Suppressor macrophage treated with lipopolysaccharide for 4 hours (primary cell): ENCODE results near the gene CEP72.

Experiments
- DNase-seq: peaks from one replicate; pipeline ENCODE4 v3.0.0-alpha.2; 2020

CEP72 gene

GRCh38 chr5:640461-641330, 28.6 kb downstream of the CEP72 start:
- no peak for DNase-seq

DNA sequence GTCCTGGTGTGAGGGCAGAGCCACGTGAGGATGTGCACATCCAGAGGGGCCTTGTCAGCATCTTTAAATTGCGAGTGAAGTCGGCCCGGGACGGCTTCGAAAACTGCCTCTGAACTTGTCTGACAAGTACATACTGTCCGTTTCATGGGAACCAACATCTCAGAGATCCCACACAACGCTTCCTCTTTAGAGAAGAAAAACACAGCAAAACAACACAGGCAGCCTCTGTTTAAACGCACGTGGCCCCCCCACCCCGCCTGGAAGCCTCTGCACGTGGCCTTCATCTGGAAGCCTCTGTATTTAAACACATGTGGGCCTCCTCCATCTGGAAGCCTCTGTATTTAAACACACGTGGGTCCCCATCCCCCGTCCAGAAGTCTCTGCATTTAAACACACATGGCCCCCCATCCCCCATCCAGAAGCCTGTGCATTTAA, 29.2 kb downstream of the CEP72 start:
- no peak for DNase-seq

DNA sequence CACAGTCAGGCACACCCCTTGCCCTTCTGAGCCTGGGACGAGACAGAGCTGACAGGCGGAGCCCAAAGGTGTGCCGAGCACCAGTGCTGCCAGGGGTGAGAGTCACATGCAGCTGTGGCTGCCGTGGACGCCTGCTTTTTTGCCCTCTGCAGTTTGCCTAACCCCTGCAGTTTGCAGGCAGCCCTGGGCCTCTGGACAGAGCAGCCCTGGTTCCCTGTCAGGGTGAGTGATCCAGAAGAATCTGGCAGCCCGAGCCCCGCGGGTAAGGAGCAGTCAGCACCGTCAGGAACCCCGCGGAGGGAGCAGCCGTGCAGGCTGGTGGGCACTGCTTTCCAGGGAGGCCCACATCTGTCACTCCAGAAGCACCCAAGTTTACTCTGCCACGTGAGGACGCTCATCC, 30.3 kb downstream of the CEP72 start:
- DNase-seq, result no peak

GRCh38 chr5:643351-643801, 31.2 kb downstream of the CEP72 start:
- DNase-seq, result no peak

DNA sequence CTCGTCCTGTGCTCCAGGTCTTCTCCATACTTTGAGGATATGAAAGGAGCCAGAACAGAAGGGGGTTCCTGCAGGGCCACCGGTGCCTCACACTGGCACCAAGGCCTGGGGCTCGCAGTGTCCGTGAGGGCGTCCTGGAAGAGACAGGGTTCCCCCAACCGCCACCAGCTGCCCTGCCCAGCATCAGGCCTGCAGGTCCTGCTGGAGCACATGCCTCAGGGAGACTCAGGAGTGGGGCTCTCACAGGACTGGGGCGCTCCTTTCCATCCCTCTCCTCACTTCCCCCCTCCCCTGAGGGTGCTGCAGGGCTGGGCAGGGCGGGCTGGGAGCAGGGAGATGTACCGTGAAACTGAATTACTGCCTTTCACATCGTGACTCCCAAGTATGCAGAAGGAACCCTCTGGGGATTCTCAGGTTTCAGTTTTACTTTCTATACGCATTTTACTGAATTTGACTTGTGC, 31.7 kb downstream of the CEP72 start:
- peak; percentile 3 for DNase-seq

DNA sequence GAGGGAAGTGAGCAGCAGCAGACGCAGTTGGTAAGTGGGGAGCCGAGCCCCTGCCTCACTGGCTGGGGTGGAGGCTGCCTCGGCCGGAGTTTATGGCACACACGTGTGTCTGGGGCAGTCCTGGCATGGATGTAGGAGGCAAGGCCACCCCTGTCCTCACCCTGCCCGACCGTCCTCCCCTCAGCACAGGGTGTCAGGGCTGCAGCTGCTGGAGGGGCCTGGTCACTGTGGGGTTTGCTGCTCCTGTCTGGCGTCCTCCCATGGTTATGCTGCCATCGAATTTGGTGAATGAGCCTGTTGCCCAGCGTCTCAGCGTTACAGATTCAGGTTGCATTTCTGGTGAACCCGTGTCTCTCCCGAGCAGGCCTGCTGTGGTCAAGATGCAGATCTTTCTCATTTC, 32.4 kb downstream of the CEP72 start:
- DNase-seq, result no peak

- no peak for DNase-seq
These were observed 32.8 kb downstream of the CEP72 start for GRCh38 chr5:644971-645370.

DNA sequence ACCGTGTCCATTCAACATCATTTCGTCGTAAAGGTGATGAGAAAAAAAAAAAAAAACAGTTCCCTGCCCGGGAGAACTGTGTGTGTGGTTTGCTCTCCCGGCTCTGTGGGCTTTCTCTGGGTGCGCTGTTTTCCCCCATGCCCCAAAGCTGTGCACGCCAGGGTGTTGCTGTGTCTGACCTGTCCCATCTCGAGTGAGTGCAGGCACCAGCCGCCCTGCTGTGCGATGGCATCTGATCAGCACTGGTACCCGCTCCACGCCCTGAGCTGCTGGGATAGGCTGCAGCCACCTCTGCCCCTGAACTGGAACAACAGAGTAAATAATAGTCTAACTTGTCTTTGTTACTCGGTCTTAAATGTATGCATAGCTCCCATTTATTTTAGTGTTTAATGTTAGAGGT, 33.3 kb downstream of the CEP72 start:
- no peak for DNase-seq

- no peak for DNase-seq
These were observed 34.5 kb downstream of the CEP72 start for GRCh38 chr5:646396-647201.

- no peak for DNase-seq
These were observed 35.2 kb downstream of the CEP72 start for GRCh38 chr5:647311-647710.

DNA sequence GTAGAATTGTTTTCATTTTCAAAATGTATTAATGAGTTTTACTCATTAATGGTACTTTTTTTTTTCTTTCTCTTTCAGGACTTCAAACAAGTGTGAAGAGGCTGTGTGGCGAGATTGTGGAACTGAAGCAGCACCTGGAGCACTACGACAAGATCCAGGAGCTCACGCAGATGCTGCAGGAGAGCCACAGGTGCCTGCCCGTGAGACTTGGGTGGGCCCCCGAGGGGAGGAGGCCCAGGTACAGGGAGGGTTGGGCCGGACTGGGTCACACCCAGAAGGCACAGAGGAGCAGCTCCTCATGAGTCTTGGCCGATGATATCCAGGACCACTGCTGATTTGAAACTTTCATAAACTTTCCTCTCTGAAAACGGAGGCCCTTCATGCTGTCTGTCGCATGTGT, 35.6 kb downstream of the CEP72 start:
- no peak for DNase-seq

DNA sequence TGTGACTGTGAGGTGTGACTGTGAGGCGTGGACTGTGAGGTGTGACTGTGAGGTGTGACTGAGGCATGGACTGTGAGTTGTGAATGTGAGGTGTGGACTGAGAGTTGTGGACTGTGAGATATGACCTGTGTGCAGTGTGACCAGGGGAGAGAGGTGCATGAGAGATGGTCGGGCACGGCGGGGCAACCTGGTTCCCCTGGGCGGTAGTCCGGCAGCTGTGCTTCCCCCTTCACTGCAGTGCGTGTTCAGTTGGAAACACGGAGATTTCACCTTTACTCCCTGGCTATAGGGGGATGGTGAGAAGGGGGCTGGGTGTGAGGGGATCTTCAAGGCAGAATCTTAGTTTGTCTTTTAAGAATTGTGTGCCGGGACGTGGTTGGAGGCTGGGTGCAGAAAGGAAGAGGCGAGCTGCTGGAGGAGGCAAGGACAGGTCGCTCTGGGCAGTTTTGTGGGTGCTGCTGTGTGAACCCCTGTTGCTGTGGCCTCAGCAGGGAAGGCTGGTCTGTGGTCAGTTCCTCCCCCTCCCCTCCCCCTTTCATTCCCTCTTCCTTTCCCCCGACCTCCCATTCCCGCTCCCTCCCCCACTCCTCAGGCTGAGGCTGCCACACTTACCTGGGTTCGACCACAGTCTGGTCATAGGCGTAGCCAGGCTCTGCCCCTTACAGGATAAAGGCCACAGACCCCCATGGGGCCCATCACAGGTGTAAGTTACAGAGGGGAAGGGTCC, 39.3 kb downstream of the CEP72 start:
- DNase-seq, result no peak

GRCh38 chr5:652023-652515, 39.9 kb downstream of the CEP72 start:
- no peak for DNase-seq

DNA sequence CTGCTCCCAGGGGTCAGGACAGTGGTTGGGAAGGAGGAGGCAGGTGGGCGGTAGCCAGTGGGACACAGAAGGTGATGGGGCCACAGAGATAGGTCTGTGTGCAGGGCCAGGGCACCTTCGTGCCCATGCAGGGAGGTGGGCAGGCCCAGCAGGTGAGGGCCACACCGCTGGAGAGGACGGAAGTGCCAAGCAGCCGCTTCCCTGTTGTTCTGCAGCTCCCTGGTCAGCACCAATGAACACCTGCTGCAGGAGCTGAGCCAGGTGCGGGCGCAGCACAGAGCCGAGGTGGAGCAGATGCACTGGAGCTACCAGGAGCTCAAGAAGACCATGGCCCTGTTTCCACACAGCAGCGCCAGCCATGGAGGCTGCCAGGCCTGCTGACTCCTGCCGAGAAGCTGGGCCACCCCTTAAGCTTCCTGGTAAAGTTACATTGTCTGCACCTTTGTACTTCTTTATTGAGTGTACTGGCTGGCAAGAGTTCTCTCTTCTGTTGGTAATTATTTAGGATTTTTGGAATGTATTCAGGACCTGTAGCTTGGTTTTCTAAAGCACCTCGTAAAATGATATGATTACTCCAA, 40.7 kb downstream of the CEP72 start:
- DNase-seq, result no peak

DNA sequence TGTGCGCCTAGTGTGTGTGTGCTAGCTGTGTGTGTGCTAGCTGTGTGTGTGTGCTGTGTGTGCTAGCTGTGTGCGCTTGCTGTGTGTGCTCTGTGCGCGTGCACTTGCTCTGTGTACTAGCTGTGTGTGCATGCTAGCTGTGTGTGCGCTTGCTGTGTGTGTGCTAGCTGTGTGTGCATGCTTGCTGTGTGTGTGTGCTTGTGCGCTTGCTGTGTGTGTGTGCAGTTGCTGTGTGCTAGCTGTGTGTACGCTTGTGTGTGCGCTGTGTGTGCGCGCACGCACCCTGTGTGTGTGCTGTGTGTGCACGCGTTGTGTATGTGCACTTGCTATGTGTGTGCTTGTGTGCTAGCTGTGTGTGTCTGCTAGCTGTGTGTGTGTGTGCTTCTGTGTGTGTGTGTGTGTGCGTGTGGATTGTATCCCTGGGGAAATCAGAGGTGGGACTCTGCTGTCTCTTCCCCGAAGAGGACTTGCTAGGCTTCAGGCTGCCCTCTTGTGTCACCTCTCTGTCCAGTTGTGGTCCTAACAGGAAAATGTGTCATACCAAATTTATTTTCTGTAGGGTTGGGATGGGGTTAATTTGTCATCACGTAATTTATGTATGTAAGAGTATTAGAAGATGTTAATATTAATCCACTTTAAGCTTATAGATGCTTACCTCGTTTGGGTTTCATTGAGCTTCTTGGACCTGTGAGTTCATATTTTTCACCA, 42.1 kb downstream of the CEP72 start:
- no peak for DNase-seq

DNA sequence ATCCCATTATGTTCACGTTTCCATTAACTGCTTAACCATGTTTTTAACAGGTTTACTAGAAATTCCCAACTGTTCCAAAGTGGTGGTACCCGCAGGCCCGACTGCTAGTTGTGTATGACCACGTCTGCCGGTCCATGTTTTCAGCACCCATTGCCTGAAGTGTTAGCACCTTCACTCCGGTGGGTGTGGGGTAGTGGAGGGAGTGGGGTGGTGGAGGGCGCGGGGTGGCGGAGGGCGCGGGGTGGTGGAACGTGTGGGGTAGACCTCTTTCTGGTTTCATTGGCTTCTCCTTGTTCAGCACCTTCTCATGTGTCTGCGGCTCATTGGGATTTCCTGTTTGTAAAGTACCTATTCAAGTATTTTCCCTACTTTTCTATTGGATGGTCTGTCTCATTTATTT, 43.3 kb downstream of the CEP72 start:
- no peak for DNase-seq

DNA sequence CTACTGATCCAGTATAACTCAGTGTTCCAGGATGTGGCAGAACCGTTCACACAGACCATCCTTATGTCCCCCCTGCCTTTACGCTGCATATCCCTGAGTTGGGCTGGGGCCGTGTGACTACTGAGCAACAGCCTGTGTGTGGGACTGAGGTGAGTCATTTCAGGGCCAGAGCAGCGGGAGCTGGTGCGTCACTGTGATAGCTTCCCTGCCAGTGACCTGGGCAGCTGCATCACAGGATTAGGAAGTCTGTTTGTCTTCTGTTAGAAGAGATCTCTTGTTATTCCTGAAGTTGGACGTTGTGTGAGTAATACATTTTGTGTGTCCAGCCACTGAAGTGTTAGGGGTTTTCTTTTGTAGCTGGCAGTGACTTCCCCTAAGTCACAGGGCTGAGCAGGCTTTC, 45.4 kb downstream of the CEP72 start:
- peak; percentile 71 for DNase-seq

DNA sequence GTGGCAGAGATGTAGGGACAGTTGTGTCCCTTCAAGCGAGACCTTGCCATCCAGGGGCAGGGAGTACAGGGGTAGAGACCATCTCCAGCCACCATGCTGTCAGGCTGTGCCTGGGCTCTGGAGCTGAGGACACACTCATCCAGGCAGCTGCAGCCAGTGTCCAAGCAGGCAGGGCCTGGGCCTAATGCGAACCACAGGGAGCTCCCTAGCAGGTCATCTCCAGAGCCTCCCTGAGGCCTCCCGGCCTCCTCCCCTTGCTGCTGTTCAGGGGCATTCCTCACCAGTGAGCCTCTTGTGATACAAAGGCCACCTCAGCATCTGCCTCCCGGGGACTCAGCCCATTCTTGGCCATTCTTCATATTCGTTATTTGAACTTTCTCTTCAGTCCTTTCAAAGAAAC, 46.0 kb downstream of the CEP72 start:
- DNase-seq, result no peak

GRCh38 chr5:659496-660263, 47.5 kb downstream of the CEP72 start:
- no peak for DNase-seq

- DNase-seq, result no peak
These were observed 48.4 kb downstream of the CEP72 start for GRCh38 chr5:660491-661030.
